ENCODE results near the gene PDP2. TPM values are rescaled to one million over a fixed set of nuclear protein-coding genes. Genes with fewer than 3 reads are reported as not detected.

Gene PDP2
- total and polyA plus RNA-seq, 4 experiments from 2014 or later: 2.4 to 19.3 (median 10.1) TPM

DNA sequence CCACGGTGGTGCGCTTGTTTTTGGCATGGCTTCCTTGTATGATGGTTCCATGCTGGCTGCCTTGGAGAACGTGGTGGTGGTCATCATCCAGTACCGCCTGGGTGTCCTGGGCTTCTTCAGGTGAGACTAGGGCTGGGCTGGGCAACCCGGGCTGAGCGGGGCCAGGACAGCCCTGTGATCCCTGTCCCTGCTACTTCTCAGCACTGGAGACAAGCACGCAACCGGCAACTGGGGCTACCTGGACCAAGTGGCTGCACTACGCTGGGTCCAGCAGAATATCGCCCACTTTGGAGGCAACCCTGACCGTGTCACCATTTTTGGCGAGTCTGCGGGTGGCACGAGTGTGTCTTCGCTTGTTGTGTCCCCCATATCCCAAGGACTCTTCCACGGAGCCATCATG, 59.9 kb downstream of the PDP2 start:
- Histone ChIP-seq H3K36me3 (ENCODE audit: insufficient read depth, low read length) (peaks cover 53% of the 10 kb centered on the region), H3K27me3 (ENCODE audit: insufficient read depth, low read length) (no peaks in the 10 kb centered on the region), H3K27ac (ENCODE audit: low read depth, low read length) (no peak overlapping the region), H3K9me3 (ENCODE audit: control insufficient read depth in 1 of 2, low read length in 2 of 2) (no peaks in the 10 kb centered on the region), H3K4me1 (ENCODE audit: insufficient read depth, low read length) (peaks cover 26% of the 10 kb centered on the region), H3K4me3 (ENCODE audit: low read length in 2 of 2) (no peak overlapping the region)
- Mint-ChIP-seq H3K27me3 (no peaks in the 10 kb centered on the region), H3K4me1 (peaks cover 14 to 35% (median 23%) of the 10 kb centered on the region in 4 donors), H3K4me3 (no peak overlapping the region), H3K27ac (peak overlapping the region in 1 of 7 donors; percentile 76), H3K36me3 (peaks cover 26 to 53% of the 10 kb centered on the region in 2 donors), H3K9me3 (no peaks in the 10 kb centered on the region)
- CTCF ChIA-PET (ENCODE audit: partially characterized antibody): no interaction called here
- POLR2A ChIA-PET (ENCODE audit: partially characterized antibody): no interaction called here
- DNase-seq: no peak
- intact Hi-C loops (cut with micrococcal nuclease): no loop called here

Other genes starting within 250 kb of the PDP2 start
- 1 to 10 TPM; 2.0 to 2.2 TPM for gene CMTM4, start 183.8 kb upstream of the PDP2 start, total RNA-seq
- gene CMTM4, start 183.8 kb upstream of the PDP2 start, polyA plus RNA-seq: under 1 TPM in 1 of 2 donors, not detected in 1; 0.21 TPM
- 10 to 100 TPM; 73.2 to 78.1 TPM for gene DYNC1LI2, start 128.9 kb upstream of the PDP2 start, total RNA-seq
- 10 to 100 TPM; 16.0 to 32.9 TPM for gene DYNC1LI2, start 128.9 kb upstream of the PDP2 start, polyA plus RNA-seq
- 1 to 10 TPM in 1 of 2 experiments, under 1 TPM in 1; 0.83 to 1.1 TPM for gene TERB1, start 78.9 kb upstream of the PDP2 start, total RNA-seq
- gene TERB1, start 78.9 kb upstream of the PDP2 start, polyA plus RNA-seq: not detected
- gene NAE1, start 49.5 kb upstream of the PDP2 start, total RNA-seq: 10 to 100 TPM; 93.8 to 95.3 TPM
- gene NAE1, start 49.5 kb upstream of the PDP2 start, polyA plus RNA-seq: 100 to 1,000 TPM in 1 of 2 donors, 10 to 100 TPM in 1; 70.4 to 101 TPM
- gene CA7, start 36.1 kb upstream of the PDP2 start, total RNA-seq: not detected
- gene CA7, start 36.1 kb upstream of the PDP2 start, polyA plus RNA-seq: not detected
- gene CDH16, start 38.4 kb downstream of the PDP2 start, total RNA-seq: not detected
- not detected for gene CDH16, start 38.4 kb downstream of the PDP2 start, polyA plus RNA-seq
- under 1 TPM; 0.29 to 0.58 TPM for gene RRAD, start 45.0 kb downstream of the PDP2 start, total RNA-seq
- gene RRAD, start 45.0 kb downstream of the PDP2 start, polyA plus RNA-seq: not detected
- gene CIAO2B, start 53.9 kb downstream of the PDP2 start, total RNA-seq: 10 to 100 TPM; 72.7 to 75.0 TPM
- gene CIAO2B, start 53.9 kb downstream of the PDP2 start, polyA plus RNA-seq: 100 to 1,000 TPM; 128 to 150 TPM
- gene CES2, start 55.0 kb downstream of the PDP2 start, total RNA-seq: 10 to 100 TPM; 46.5 to 51.0 TPM
- gene CES2, start 55.0 kb downstream of the PDP2 start, polyA plus RNA-seq: 10 to 100 TPM; 25.4 to 30.4 TPM
- under 1 TPM; 0.32 to 0.61 TPM for gene CES3, start 80.8 kb downstream of the PDP2 start, total RNA-seq
- not detected for gene CES3, start 80.8 kb downstream of the PDP2 start, polyA plus RNA-seq
- 10 to 100 TPM; 19.8 to 21.9 TPM for gene CES4A, start 108.1 kb downstream of the PDP2 start, total RNA-seq
- gene CES4A, start 108.1 kb downstream of the PDP2 start, polyA plus RNA-seq: 10 to 100 TPM in 1 of 2 donors, 1 to 10 TPM in 1; 4.1 to 12.2 TPM
- gene CBFB, start 148.6 kb downstream of the PDP2 start, total RNA-seq: 100 to 1,000 TPM; 112 TPM
- 100 to 1,000 TPM; 102 to 108 TPM for gene CBFB, start 148.6 kb downstream of the PDP2 start, polyA plus RNA-seq
- gene PHAF1, start 229.4 kb downstream of the PDP2 start, total RNA-seq: 10 to 100 TPM; 22.2 to 22.7 TPM
- 10 to 100 TPM in 1 of 2 donors, 1 to 10 TPM in 1; 7.5 to 16.1 TPM for gene PHAF1, start 229.4 kb downstream of the PDP2 start, polyA plus RNA-seq

All from CD4-positive, alpha-beta memory T cell (primary cell).